ENCODE results near the gene PRKG2. TPM values are rescaled to one million over a fixed set of nuclear protein-coding genes. Genes with fewer than 3 reads are reported as not detected.

Gene PRKG2
- total RNA-seq, 1 donor, result 0.72 TPM

GRCh38 chr4:81250430-81250829 is 35.4 kb upstream of the PRKG2 start:
- H3K4me1 ChIP-seq (ENCODE audit: insufficient read depth, low read length), result no peaks in the 10 kb centered on the region
- no peak overlapping the region for H3K4me3 ChIP-seq (ENCODE audit: insufficient read depth, low read length)
- no peak for TF ChIP-seq CTCF (IDR thresholded peaks at IDR 0.05; ENCODE audit: extremely low read depth, low read depth, low read length)
- no peaks in the 10 kb centered on the region for H3K9me3 ChIP-seq (ENCODE audit: low read depth, low read length)
- no peaks in the 10 kb centered on the region for H4K20me1 ChIP-seq (ENCODE audit: insufficient read depth, low read length)
- no peaks in the 10 kb centered on the region for H3K36me3 ChIP-seq (ENCODE audit: insufficient read depth, low read length)
- H3K79me2 ChIP-seq (ENCODE audit: insufficient read depth, low read length), result no peaks in the 10 kb centered on the region
- no peak for DNase-seq (ENCODE audit: insufficient read length, low spot score, missing footprints)
- no peak overlapping the region for H3K27ac ChIP-seq (ENCODE audit: low read depth, low read length)
- H3K4me2 ChIP-seq (ENCODE audit: insufficient read depth, low read length), result no peak overlapping the region
- H2AFZ ChIP-seq (ENCODE audit: low read length), result no peak overlapping the region
- no peaks in the 10 kb centered on the region for H3K27me3 ChIP-seq (ENCODE audit: insufficient read depth, low read length)

DNA sequence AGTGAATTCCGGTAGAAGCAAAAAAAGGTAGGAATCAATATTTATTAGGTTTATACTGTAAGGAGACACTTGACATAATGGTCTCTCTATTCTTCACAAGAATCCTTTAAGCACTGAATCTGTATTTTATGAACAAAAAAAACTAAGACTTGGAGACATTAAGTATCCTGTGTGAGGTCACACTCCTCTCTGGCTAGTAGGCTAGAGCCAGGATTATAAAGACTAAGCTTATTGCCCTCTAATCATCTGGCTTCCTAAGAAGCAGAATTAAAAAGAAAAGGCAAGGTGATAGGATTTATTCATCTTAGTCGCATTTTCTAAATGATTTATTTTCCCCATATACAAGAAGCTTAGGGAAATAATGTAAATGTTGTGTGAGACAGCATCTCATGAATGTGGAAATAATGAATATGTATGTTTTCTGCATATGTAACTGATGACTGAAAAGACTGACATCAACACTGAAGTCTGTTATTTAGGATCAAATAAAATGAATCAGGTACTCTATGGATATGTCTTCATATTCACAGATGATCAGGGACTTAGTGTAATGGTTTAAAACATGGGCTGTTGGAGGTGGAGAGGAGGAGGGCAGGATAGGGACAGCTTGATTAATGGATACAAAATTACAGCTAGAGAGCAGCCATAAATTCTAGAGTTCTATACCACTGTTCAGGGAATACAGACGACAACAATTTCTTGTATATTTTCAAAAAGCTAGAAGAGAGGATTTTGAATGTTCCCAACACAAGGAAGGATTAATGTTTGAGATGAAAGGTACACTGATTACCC is 30.4 kb upstream of the PRKG2 start:
- Histone ChIP-seq H3K36me3 (ENCODE audit: insufficient read depth, low read length) (no peaks in the 10 kb centered on the region), H4K20me1 (ENCODE audit: insufficient read depth, low read length) (no peaks in the 10 kb centered on the region), H3K27me3 (ENCODE audit: insufficient read depth, low read length) (no peaks in the 10 kb centered on the region), H3K79me2 (ENCODE audit: insufficient read depth, low read length) (no peaks in the 10 kb centered on the region), H3K4me1 (ENCODE audit: insufficient read depth, low read length) (no peaks in the 10 kb centered on the region), H3K4me2 (ENCODE audit: insufficient read depth, low read length) (no peak overlapping the region), H3K27ac (ENCODE audit: low read depth, low read length) (no peak overlapping the region), H3K4me3 (ENCODE audit: insufficient read depth, low read length) (no peak overlapping the region), H3K9me3 (ENCODE audit: low read depth, low read length) (no peaks in the 10 kb centered on the region), H2AFZ (ENCODE audit: low read length) (no peak overlapping the region)
- DNase-seq (ENCODE audit: insufficient read length, low spot score, missing footprints), result no peak
- no peak for TF ChIP-seq CTCF (IDR thresholded peaks at IDR 0.05; ENCODE audit: extremely low read depth, low read depth, low read length)

- Histone ChIP-seq H3K4me3 (ENCODE audit: insufficient read depth, low read length) (no peak overlapping the region), H3K4me2 (ENCODE audit: insufficient read depth, low read length) (no peak overlapping the region), H3K79me2 (ENCODE audit: insufficient read depth, low read length) (no peaks in the 10 kb centered on the region), H3K27ac (ENCODE audit: low read depth, low read length) (no peak overlapping the region), H3K36me3 (ENCODE audit: insufficient read depth, low read length) (no peaks in the 10 kb centered on the region), H3K27me3 (ENCODE audit: insufficient read depth, low read length) (no peaks in the 10 kb centered on the region), H3K9me3 (ENCODE audit: low read depth, low read length) (no peaks in the 10 kb centered on the region), H2AFZ (ENCODE audit: low read length) (no peak overlapping the region), H3K4me1 (ENCODE audit: insufficient read depth, low read length) (no peaks in the 10 kb centered on the region), H4K20me1 (ENCODE audit: insufficient read depth, low read length) (no peaks in the 10 kb centered on the region)
- no peak for DNase-seq (ENCODE audit: insufficient read length, low spot score, missing footprints)
- no peak for TF ChIP-seq CTCF (IDR thresholded peaks at IDR 0.05; ENCODE audit: extremely low read depth, low read depth, low read length)
These were observed 22.8 kb upstream of the PRKG2 start for GRCh38 chr4:81237791-81238190.

DNA sequence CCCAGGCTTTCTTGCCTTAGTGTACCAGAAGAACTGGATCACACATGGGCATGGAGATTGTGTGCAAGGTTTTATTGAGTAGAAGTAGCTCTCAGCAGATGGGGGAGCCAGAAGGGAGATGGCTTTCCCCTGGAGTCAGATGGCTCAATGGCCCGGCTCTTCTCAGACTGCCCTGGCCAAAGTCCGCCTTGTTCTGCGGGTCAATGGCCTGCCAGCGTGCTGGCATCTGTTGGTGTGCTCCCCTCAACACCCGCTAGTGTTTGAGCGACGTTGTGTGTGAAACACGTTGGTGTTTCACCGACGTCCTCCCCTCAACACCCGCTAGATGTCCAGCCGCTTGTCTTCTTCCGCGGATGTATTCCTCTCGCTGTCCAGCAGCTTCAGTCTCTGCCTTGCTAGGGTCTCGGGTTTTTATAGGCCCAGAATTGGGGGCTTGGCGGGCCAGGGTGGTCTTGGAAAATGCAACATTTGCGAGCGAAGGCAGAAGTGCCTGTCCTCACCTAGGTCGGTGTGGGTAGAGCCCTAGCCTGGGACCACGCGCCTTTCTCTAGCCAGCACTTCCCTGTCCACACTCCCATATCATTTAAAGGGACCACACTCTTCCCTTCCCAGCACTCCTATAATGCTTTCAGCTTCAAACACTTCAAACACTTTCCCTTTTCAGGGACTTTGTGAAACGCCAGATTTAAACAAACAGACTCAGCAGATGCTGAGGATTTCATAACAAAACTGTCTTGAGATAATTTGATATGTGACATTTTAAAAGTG is 21.1 kb upstream of the PRKG2 start:
- H3K4me3 ChIP-seq (ENCODE audit: insufficient read depth, low read length), result no peak overlapping the region
- no peaks in the 10 kb centered on the region for H3K27me3 ChIP-seq (ENCODE audit: insufficient read depth, low read length)
- TF ChIP-seq CTCF (IDR thresholded peaks at IDR 0.05; ENCODE audit: extremely low read depth, low read depth, low read length), result no peak
- no peak for DNase-seq (ENCODE audit: insufficient read length, low spot score, missing footprints)
- H2AFZ ChIP-seq (ENCODE audit: low read length), result no peak overlapping the region
- H3K9me3 ChIP-seq (ENCODE audit: low read depth, low read length), result no peaks in the 10 kb centered on the region
- H3K4me2 ChIP-seq (ENCODE audit: insufficient read depth, low read length), result no peak overlapping the region
- H3K4me1 ChIP-seq (ENCODE audit: insufficient read depth, low read length), result no peaks in the 10 kb centered on the region
- no peaks in the 10 kb centered on the region for H3K79me2 ChIP-seq (ENCODE audit: insufficient read depth, low read length)
- H3K27ac ChIP-seq (ENCODE audit: low read depth, low read length), result no peak overlapping the region
- no peaks in the 10 kb centered on the region for H3K36me3 ChIP-seq (ENCODE audit: insufficient read depth, low read length)
- H4K20me1 ChIP-seq (ENCODE audit: insufficient read depth, low read length), result no peaks in the 10 kb centered on the region
